Effector memory CD4-positive, alpha-beta T cell (primary cell): ENCODE measurements around the gene DYSF.

Experiments used
- DNase-seq, 3 donors: peaks; one replicate each; pipeline ENCODE4 v3.0.0-alpha.2; 2020
- H3K27ac ChIP-seq: 2 replicates; pipeline ENCODE4 v1.7.0; 2013; ENCODE audit warnings: mild to moderate bottlenecking, low read length, moderate library complexity; ENCODE audit not compliant: insufficient read depth, poor library complexity, severe bottlenecking
- H3K27me3 ChIP-seq: replicated peaks from 2 replicates; pipeline ENCODE4 v1.7.0; 2013; ENCODE audit warnings: mild to moderate bottlenecking, low read length; ENCODE audit not compliant: insufficient read depth, control insufficient read depth, poor library complexity, severe bottlenecking
- H3K36me3 ChIP-seq: 2 replicates; pipeline ENCODE4 v1.7.0; 2013; ENCODE audit warnings: mild to moderate bottlenecking, low read length, moderate library complexity; ENCODE audit not compliant: control insufficient read depth, insufficient read depth
- H3K4me1 ChIP-seq: 2 replicates; pipeline ENCODE4 v1.7.0; 2013; ENCODE audit warnings: low read length, mild to moderate bottlenecking; ENCODE audit not compliant: control insufficient read depth, insufficient read depth, poor library complexity, severe bottlenecking
- H3K4me3 ChIP-seq: 2 replicates; pipeline ENCODE4 v1.7.0; 2013; ENCODE audit warnings: low read length, low read depth, mild to moderate bottlenecking; ENCODE audit not compliant: insufficient read depth, poor library complexity, severe bottlenecking
- H3K9me3 ChIP-seq: 2 replicates; pipeline ENCODE4 v1.7.0; 2013; ENCODE audit warnings: mild to moderate bottlenecking, low read length, moderate library complexity; ENCODE audit not compliant: control insufficient read depth

The DYSF gene

DNA sequence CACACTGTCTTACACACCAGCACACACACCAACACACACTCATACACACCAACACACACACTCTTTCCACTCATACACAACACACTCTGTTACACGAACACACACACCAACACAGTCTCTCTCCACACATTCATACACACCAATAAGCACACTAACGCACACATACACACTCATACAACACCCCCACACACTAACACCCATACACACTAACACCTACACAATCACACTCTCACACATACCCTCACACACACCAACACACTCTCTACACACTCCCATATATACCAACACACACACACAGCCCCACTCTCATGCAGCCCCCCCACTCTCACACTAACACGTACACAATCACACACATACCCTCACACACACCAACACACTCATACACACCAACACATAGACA lies 123.8 kb downstream of the DYSF start:
- no peaks in the 10 kb centered on the region for H3K36me3 ChIP-seq

DNA sequence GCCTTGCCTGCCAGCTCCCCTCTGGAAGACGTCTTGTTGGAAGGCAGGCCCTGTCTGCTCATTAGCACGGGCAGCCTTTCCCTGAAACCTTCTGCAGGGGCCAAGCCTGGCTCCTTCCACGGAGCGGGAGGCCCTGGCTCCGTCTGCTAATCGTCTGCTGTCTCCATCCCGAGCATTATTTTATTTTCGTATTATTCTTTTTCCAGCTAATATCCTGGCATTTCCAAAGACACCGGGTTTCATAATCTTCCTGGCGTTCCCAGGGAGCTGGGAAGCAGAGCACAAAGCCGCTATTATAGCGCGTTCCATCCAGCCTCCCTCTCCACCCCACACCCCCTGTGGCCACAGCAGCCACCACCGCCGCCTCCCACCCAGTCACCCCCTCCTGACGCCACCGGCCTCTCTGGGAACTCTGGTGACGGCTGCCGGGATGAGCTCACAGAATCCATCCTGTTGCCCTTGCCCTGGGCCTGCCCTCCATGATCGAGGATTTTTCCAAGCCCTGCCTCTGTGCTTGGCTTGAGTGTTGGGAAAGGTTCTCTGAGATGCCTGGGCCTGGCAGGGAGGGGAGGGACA lies 125.5 kb downstream of the DYSF start:
- H3K27ac ChIP-seq, result no peak overlapping the region
- H3K27me3 ChIP-seq, result no peaks in the 10 kb centered on the region
- no peaks in the 10 kb centered on the region for H3K4me1 ChIP-seq
- no peak for DNase-seq
- H3K4me3 ChIP-seq, result no peak overlapping the region
- H3K36me3 ChIP-seq, result no peaks in the 10 kb centered on the region
- no peaks in the 10 kb centered on the region for H3K9me3 ChIP-seq

More for the DNA sequence above, 123.8 kb downstream of the DYSF start:
- Histone ChIP-seq H3K4me1 (no peaks in the 10 kb centered on the region), H3K27me3 (no peaks in the 10 kb centered on the region), H3K9me3 (no peaks in the 10 kb centered on the region), H3K4me3 (no peak overlapping the region), H3K27ac (no peak overlapping the region)
- DNase-seq, result no peak

DNA sequence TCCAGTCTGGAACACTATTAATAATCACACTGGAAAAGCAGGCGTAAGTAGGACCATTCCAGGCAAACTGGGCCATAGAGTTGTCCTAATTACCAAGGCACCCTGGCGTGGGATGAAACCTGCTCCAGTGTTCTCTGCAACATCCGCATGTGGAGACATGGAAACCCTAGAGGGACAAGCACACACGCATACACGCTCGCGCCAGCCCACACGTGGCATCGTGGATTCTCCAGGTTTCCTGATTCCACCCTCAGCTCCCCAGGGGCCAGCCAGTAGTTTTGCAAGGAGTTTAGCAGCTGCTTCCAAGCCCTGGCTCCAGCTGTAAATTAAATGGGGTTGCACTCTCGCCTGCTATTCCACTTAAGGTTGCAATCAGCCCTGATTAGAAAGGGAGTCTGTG lies 127.7 kb downstream of the DYSF start:
- no peaks in the 10 kb centered on the region for H3K9me3 ChIP-seq
- H3K27me3 ChIP-seq, result no peaks in the 10 kb centered on the region
- no peak for DNase-seq
- no peaks in the 10 kb centered on the region for H3K36me3 ChIP-seq
- no peak overlapping the region for H3K4me3 ChIP-seq
- H3K4me1 ChIP-seq, result no peaks in the 10 kb centered on the region
- no peak overlapping the region for H3K27ac ChIP-seq

DNA sequence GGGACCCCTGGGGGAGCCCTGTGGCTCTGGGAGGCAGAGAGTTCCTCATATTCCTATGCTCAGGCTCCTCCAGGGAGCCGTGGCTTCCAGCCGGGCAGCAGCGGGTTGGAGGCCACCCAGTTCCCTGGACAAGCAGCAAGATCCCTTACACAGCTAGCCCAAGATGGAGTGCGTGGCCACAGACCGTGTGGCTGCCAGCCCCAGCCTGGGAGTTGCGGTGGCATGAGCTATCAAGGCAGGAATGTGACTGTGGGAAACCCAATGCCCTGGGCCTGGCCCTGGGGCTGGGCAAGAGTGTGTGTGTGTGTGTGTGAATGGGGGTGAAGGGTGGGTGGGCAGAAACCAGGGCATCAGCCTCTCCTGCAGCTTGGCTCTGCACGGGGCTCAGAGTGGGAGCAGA lies 130.5 kb downstream of the DYSF start:
- DNase-seq, result no peak
- Histone ChIP-seq H3K27me3 (no peaks in the 10 kb centered on the region), H3K36me3 (no peaks in the 10 kb centered on the region), H3K4me3 (no peak overlapping the region), H3K9me3 (no peaks in the 10 kb centered on the region), H3K4me1 (no peaks in the 10 kb centered on the region), H3K27ac (no peak overlapping the region)

DNA sequence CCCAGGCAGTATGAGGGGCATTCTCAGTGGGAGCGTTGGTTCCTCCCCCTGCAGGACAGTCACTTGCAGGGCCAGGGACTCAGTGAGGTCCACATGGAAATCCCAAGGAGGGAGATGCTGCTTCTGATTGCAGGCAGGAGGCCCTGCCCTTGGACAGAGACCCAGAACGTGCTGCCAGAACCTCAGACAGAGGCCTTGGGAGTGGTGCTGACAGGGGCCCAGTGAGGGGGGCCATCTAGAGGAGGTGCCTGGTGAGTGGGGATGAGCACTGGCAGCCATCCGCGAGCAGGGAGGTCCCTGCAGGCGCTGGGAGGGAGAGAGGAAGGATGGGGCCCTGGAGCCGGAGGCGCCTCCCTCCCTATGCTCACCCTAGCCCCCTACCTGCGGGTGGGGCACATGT lies 133.1 kb downstream of the DYSF start:
- H3K27me3 ChIP-seq, result no peaks in the 10 kb centered on the region
- no peaks in the 10 kb centered on the region for H3K9me3 ChIP-seq
- no peak overlapping the region for H3K4me3 ChIP-seq
- H3K27ac ChIP-seq, result no peak overlapping the region
- H3K4me1 ChIP-seq, result no peaks in the 10 kb centered on the region
- no peaks in the 10 kb centered on the region for H3K36me3 ChIP-seq
- no peak for DNase-seq

DNA sequence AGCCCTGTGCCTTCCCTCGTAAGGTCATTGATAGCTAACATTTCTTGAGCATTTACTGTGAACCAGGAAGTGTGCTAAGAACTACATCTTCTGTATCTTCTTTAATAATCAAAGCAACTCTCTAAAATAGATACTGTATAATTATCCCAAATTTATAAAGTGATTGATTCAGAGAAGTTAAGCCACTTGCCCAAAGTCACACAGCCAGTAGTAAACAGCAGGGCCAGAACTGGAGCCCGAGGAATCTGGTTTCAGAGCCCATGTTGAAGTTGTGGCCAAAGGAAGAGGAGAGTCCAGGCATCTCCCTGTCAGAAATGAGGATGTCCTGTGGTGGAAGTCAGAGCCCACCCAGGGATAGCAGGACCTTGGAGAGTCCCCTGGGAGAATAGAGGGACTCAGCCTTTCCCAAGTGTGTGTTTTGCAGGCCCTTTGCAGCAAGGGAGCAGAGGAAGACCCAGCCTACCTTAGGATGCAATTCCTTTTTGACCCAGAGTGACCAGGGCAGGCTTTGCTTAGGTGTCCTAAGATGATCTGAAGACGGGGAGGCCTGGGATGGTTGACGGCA lies 134.2 kb downstream of the DYSF start:
- DNase-seq, result no peak

DNA sequence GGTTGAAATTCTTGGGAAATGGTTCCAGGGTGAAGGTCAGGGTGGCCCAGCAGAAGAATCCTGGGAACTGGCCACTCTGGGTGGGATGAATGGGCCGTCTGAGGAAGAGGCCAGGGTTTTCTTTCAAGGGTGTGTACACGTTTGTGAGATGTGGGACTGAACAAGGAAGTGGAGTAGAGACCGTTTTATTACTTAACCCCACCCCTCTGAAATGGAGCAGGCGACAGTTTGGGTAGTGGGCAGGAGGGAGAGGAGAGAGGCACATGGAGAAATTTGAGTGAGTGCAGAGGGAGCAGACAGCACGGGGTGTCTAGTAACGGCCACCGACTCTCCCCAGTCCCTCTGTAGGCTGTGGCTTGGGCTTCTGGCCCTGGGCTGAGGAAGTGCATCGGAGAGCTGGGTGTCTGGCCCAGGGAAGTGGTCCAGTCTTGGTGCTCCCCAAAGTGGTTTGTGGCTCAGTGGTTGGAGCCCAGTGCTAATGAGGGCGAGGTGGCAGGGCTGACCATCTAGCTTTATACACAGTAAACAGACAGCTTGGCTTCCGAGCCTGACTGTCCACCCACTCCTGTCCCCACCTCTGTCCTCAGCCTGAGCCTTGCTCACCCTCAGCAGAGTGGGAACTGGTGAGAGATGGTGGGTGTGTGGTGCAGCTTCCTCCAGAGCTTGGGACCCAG lies 135.3 kb downstream of the DYSF start:
- DNase-seq, result no peak
- Histone ChIP-seq H3K9me3 (no peaks in the 10 kb centered on the region), H3K4me1 (no peaks in the 10 kb centered on the region), H3K36me3 (no peaks in the 10 kb centered on the region), H3K27me3 (no peaks in the 10 kb centered on the region), H3K4me3 (no peak overlapping the region), H3K27ac (no peak overlapping the region)

More for the DNA sequence above, 134.2 kb downstream of the DYSF start:
- no peak overlapping the region for H3K4me3 ChIP-seq
- H3K27ac ChIP-seq, result no peak overlapping the region
- no peaks in the 10 kb centered on the region for H3K9me3 ChIP-seq
- no peaks in the 10 kb centered on the region for H3K36me3 ChIP-seq
- no peaks in the 10 kb centered on the region for H3K4me1 ChIP-seq
- H3K27me3 ChIP-seq, result no peaks in the 10 kb centered on the region

DNA sequence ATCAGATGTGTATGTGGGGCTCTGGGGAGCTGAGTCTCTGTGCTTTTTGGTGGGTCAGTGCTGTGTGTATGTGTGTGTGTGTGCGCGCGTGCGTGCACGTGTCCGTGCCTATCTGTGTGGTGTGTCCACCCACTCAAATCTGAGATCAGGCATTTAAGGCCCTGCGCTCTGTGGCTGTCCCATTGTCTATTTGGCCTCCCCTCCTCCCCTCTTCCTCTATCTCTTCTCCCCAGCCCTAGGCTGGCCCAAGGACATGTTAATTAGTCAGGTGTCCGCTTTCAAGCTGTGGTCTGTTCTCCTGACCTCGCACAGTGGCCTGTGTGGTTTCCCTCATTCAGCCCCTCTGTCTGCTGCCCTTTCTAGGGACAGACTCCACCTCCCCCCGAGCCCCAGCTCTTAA lies 136.4 kb downstream of the DYSF start:
- Histone ChIP-seq H3K27me3 (no peaks in the 10 kb centered on the region), H3K36me3 (no peaks in the 10 kb centered on the region), H3K9me3 (no peaks in the 10 kb centered on the region), H3K4me1 (no peaks in the 10 kb centered on the region), H3K4me3 (no peak overlapping the region), H3K27ac (no peak overlapping the region)
- no peak for DNase-seq

DNA sequence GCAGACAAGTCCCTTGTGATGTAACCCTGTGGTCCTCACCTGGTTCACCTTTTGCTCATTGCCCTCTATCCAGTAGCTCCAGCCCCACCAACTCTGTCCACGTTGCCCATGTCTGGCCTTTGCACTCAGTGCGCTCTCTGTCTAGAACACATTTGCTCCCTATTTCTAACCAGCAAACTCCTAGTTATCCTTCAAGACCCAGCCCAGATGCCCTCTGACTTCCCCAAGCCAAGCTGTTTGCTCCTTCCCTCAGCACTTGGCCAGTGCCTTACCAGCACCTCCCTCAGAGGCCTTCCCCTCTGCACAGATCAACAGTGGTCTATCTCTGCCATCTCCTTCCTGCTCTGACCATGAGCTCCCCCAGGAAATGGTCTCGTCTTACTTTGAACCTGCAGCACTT lies 137.7 kb downstream of the DYSF start:
- Histone ChIP-seq H3K27me3 (no peaks in the 10 kb centered on the region), H3K4me1 (no peaks in the 10 kb centered on the region), H3K36me3 (no peaks in the 10 kb centered on the region), H3K4me3 (no peak overlapping the region), H3K9me3 (no peaks in the 10 kb centered on the region), H3K27ac (no peak overlapping the region)
- no peak for DNase-seq

DNA sequence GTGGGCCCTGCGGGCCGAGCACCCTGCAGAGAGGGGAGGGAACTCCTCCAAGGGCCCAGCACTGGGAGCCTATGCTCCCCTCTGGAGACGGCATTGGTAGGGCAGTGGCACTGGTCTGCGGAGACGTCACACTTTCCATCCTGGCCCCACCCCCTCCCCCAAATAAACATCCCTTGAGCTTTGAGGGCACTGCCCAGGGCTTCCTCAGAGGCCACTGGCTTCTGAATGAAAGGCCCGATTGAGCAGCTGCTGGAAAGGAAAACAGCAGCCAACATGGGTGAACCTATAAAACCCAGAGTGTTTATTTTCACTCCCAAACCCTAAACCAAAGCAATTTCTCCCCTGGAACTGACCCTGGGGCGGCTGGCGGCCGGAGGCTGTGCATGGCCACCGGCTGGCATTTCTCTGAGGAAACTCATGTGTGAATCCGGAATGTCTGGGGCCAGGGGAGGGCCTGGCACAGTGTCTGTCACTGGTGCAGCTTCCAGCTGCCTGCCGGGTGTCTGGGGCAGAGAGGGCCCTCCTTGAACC lies 138.9 kb downstream of the DYSF start:
- no peak overlapping the region for H3K27ac ChIP-seq
- no peaks in the 10 kb centered on the region for H3K36me3 ChIP-seq
- no peaks in the 10 kb centered on the region for H3K27me3 ChIP-seq
- no peaks in the 10 kb centered on the region for H3K4me1 ChIP-seq
- no peak for DNase-seq
- no peaks in the 10 kb centered on the region for H3K9me3 ChIP-seq
- H3K4me3 ChIP-seq, result no peak overlapping the region
